Neuronal stem cell (in vitro differentiated cells): Measurements from ENCODE around the gene KMT5C.
A peak's percentile ranks its signal among the peaks of the same experiment; 100 is the strongest.

ENCODE experiments used
- DNase-seq: peaks from one replicate; pipeline ENCODE4 v3.0.0-alpha.2; 2013; ENCODE audit warnings: low spot score
- H2AFZ ChIP-seq: one replicate; pipeline ENCODE4 v1.6.1; 2013; ENCODE audit warnings: mild to moderate bottlenecking, low read length, inconsistent platforms
- H2AK5ac ChIP-seq: 2 replicates; pipeline ENCODE4 v1.6.1; 2013; ENCODE audit warnings: low read depth, mild to moderate bottlenecking, inconsistent platforms, low read length, moderate library complexity, mixed read lengths
- H2BK120ac ChIP-seq: 2 replicates; pipeline ENCODE4 v1.6.1; 2013; ENCODE audit warnings: low read depth, mild to moderate bottlenecking, inconsistent platforms, low read length, moderate library complexity, mixed read lengths
- H2BK12ac ChIP-seq: one replicate; pipeline ENCODE4 v1.6.1; 2013; ENCODE audit warnings: low read length, inconsistent platforms
- H2BK15ac ChIP-seq: 2 replicates; pipeline ENCODE4 v1.6.1; 2013; ENCODE audit warnings: mild to moderate bottlenecking, low read length, inconsistent platforms, mixed read lengths
- H2BK5ac ChIP-seq: one replicate; pipeline ENCODE4 v1.6.1; 2013; ENCODE audit warnings: inconsistent platforms, mild to moderate bottlenecking, low read length, moderate library complexity
- H3K14ac ChIP-seq: one replicate; pipeline ENCODE4 v1.6.1; 2013; ENCODE audit warnings: low read length, inconsistent platforms
- H3K18ac ChIP-seq: 2 replicates; pipeline ENCODE4 v1.6.1; 2013; ENCODE audit warnings: low read length, inconsistent platforms
- H3K23ac ChIP-seq: 2 replicates; pipeline ENCODE4 v1.6.1; 2013; ENCODE audit warnings: low read depth, mild to moderate bottlenecking, mixed read lengths, low read length, inconsistent platforms; ENCODE audit not compliant: poor library complexity
- H3K27ac ChIP-seq: replicated peaks from 3 replicates; pipeline ENCODE4 v1.5.1; 2013; ENCODE audit warnings: low read length, inconsistent platforms
- H3K27me3 ChIP-seq, 3 experiments: 2 replicates each; pipeline ENCODE4 v1.6.1; 2013; ENCODE audit warnings: low read length in 3 of 3, mild to moderate bottlenecking in 2 of 3, inconsistent platforms in 1 of 3, low read depth in 1 of 3, mixed read lengths in 1 of 3, moderate library complexity in 1 of 3; ENCODE audit not compliant: control insufficient read depth in 3 of 3, insufficient read depth in 3 of 3
- H3K36me3 ChIP-seq, 2 donors: replicated peaks in 1 of 2; 2 replicates each; pipeline ENCODE4 v1.6.1; 2013; ENCODE audit warnings: low read length in 2 of 2; ENCODE audit not compliant: control insufficient read depth in 2 of 2, insufficient read depth in 2 of 2
- H3K4ac ChIP-seq: 2 replicates; pipeline ENCODE4 v1.6.1; 2013; ENCODE audit warnings: inconsistent platforms, mild to moderate bottlenecking, low read length, moderate library complexity
- H3K4me1 ChIP-seq, 2 donors: 1 replicate in 1 of 2; 2 replicates in 1 of 2; pipeline ENCODE4 v1.6.1; 2013; ENCODE audit warnings: low read length in 2 of 2, low read depth in 1 of 2; ENCODE audit not compliant: control insufficient read depth in 2 of 2, insufficient read depth in 1 of 2
- H3K4me2 ChIP-seq: one replicate; pipeline ENCODE4 v1.6.1; 2013; ENCODE audit warnings: mild to moderate bottlenecking, low read length, inconsistent platforms; ENCODE audit not compliant: insufficient read depth, poor library complexity, severe bottlenecking
- H3K4me3 ChIP-seq, 2 donors: 2 replicates each; pipeline ENCODE4 v1.5.1; 2013; ENCODE audit warnings: low read length in 2 of 2, mild to moderate bottlenecking in 2 of 2, inconsistent platforms in 1 of 2, moderate library complexity in 1 of 2
- H3K79me1 ChIP-seq: one replicate; pipeline ENCODE4 v1.6.1; 2013; ENCODE audit warnings: low read depth, mild to moderate bottlenecking, inconsistent platforms, low read length, moderate library complexity
- H3K9ac ChIP-seq: one replicate; pipeline ENCODE4 v1.6.1; 2013; ENCODE audit warnings: mild to moderate bottlenecking, low read depth, low read length, inconsistent platforms; ENCODE audit not compliant: poor library complexity
- H3K9me3 ChIP-seq, 2 donors: replicated peaks in 1 of 2; 2 replicates each; pipeline versions ENCODE3 to v1.6.1; 2013; ENCODE audit warnings: low read length in 2 of 2, mild to moderate bottlenecking in 2 of 2, inconsistent platforms in 1 of 2, low read depth in 1 of 2, mixed read lengths in 1 of 2, moderate library complexity in 1 of 2; ENCODE audit not compliant: control insufficient read depth in 2 of 2, insufficient read depth in 1 of 2
- H4K8ac ChIP-seq: one replicate; pipeline ENCODE4 v1.6.1; 2013; ENCODE audit warnings: low read depth, mild to moderate bottlenecking, inconsistent platforms, low read length, moderate library complexity
- H4K91ac ChIP-seq: one replicate; pipeline ENCODE4 v1.6.1; 2013; ENCODE audit warnings: low read length, low read depth, mild to moderate bottlenecking, inconsistent platforms; ENCODE audit not compliant: poor library complexity
- WGBS, 2 donors: extraction: QIAGEN DNeasy Blood & Tissue Kit; methylation state at CpG; one replicate each; pipeline ENCODE4 v1.1.7; 2013; ENCODE audit warnings: missing lambda C conversion rate in 2 of 2, mixed read lengths in 1 of 2; ENCODE audit not compliant: insufficient read length in 2 of 2, insufficient replicate concordance in 1 of 2; ENCODE audit errors: extremely low coverage in 2 of 2; 5-methylcytosine and 5-hydroxymethylcytosine counted together

KMT5C gene

DNA sequence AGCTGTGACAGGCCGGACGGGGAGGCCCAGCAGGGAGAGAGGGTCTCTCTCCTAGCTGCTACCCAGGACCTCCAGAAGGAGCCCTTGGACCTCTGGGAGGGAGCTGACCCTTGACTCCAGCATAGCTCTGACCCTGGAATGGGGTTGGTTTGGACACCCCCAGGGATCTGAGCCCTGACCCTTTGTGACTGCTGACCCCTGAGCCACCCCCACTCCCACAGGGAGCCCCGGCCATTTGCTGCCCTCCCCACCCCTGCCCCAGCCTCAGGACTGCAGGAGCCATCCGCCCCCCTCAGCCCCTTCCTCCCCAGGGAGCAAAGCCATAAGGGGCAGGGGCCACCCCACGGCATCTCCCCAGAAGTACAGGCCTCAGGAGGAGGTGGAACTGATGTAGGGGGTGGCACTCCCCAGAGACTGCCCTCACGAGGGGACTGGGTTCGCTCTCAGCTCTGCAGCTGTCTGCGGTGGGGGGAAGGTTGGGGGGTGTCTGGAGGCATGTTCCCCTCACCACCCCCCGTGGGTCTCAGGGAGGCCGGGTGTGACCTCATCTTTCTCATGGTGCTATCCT lies 7.8 kb downstream of the KMT5C start:
- peak overlapping the region; percentile 38 for H3K9ac ChIP-seq
- peak overlapping the region; percentile 63 for H2AK5ac ChIP-seq
- no peak overlapping the region for H3K4me3 ChIP-seq
- DNase-seq, result no peak
- H3K36me3 ChIP-seq, result peaks cover 23 to 49% of the 10 kb centered on the region in 2 donors
- H3K18ac ChIP-seq, result no peak overlapping the region
- no peak overlapping the region for H3K27ac ChIP-seq
- peaks cover 0 to 2% of the 10 kb centered on the region in 2 donors for H3K9me3 ChIP-seq
- no peak overlapping the region for H2BK12ac ChIP-seq
- H4K91ac ChIP-seq, result no peak overlapping the region
- no peak overlapping the region for H2BK120ac ChIP-seq
- H2AFZ ChIP-seq, result no peak overlapping the region
- no peak overlapping the region for H4K8ac ChIP-seq
- no peak overlapping the region for H3K4ac ChIP-seq
- no peak overlapping the region for H3K14ac ChIP-seq
- H3K4me2 ChIP-seq, result no peak overlapping the region
- no peak overlapping the region for H2BK5ac ChIP-seq
- no peak overlapping the region for H2BK15ac ChIP-seq
- peaks cover 0 to 16% (median 12%) of the 10 kb centered on the region in 3 experiments for H3K27me3 ChIP-seq
- peaks cover 6% of the 10 kb centered on the region for H3K79me1 ChIP-seq
- no peak overlapping the region for H3K23ac ChIP-seq
- no CpG with 5 or more reads among the region's 10 CpGs for WGBS, 2 donors
- H3K4me1 ChIP-seq, result peaks cover 19% of the 10 kb centered on the region in 2 donors

DNA sequence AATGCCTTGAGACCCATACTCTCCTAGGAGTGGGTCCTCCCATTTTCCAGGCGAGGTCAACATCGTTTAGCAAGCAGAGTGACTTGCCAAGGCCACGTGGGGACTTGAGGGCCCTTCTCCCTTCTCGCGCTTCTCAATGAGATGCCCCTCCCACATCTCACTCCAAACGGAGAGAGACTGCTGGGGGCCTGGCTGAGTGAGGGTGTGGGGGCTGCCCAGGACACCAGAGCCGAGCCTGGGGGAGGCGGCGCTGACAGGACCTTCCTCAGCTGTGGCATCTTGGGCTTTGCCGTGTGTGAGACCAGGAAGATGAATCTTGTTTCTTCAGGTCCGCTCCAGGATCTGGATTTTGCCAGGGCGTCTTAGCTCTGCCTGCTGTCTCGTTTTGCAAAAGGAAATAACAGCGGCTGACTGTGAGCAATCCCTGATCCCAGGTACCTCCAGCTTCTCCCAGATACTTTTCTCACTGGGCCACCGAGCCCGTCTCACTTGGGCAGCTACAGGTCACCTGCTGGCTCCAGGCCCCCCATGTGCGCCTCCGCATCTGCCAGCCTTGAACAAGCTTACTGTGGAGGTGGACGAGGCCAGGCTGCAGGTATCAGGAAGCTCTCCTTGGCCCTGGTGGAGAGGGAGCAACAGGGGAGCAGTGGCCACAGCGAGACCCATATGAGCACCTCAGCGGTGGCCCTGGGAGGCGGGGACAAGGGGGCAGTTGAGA lies 8.8 kb downstream of the KMT5C start:
- peak overlapping the region; percentile 46 for H3K27ac ChIP-seq

DNA sequence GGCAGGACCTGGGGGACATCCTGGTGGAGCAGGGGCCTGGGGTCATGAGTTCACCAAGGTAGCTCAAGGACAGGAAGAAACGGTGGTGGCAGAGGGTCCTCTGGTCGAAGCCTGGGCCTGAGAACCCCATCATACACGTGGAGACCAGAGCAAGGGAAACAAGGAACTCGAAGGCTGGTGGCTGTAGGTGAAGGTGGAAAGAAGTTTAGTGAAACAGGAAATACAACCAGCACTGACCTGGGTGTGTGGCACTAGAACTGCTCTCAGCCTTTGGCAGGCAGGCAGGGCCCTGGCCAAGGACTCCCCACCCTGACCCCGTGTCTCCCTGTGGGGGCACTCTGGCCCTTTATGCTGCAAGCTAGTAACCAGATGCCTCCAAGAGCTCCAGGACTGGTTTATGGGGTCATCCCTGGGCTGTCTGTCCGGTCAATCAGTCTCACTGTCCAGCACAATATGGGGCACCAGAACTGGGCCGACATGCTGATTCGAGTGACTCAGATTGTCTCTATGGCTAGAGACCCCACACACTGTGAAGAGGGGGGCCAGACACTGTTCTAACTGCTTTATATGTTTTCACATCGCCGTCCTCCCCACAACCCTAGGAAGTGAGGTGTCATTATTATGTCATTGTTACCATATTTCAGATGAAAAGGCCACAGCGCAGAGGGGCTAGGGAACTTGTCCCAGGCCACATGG lies 11.1 kb downstream of the KMT5C start:
- Histone ChIP-seq H3K4ac (peak overlapping the region; percentile 27), H3K27me3 (peaks cover 7 to 46% (median 40%) of the 10 kb centered on the region in 3 experiments), H3K27ac (no peak overlapping the region), H3K4me1 (peaks cover 19 to 24% of the 10 kb centered on the region in 2 donors), H3K4me3 (no peak overlapping the region), H2BK15ac (no peak overlapping the region), H3K79me1 (no peaks in the 10 kb centered on the region), H4K8ac (no peak overlapping the region), H3K4me2 (no peak overlapping the region), H3K9ac (peak overlapping the region; percentile 21), H3K14ac (peak overlapping the region; percentile 89), H2BK12ac (peak overlapping the region; percentile 22), H4K91ac (peak overlapping the region; percentile 92), H2AK5ac (peak overlapping the region; percentile 81), H3K9me3 (peaks cover 0 to 2% of the 10 kb centered on the region in 2 donors), H3K23ac (peak overlapping the region; percentile 65), H3K18ac (peak overlapping the region; percentile 71), H2BK120ac (no peak overlapping the region), H2BK5ac (peak overlapping the region; percentile 24), H2AFZ (no peak overlapping the region), H3K36me3 (peaks cover 5 to 20% of the 10 kb centered on the region in 2 donors)
- no peak for DNase-seq
- no CpG with 5 or more reads among the region's 11 CpGs for WGBS, 2 donors

More for the DNA sequence above, 8.8 kb downstream of the KMT5C start:
- no peak overlapping the region for H2BK120ac ChIP-seq
- H2BK5ac ChIP-seq, result no peak overlapping the region
- H3K27me3 ChIP-seq, result peaks cover 0 to 25% (median 21%) of the 10 kb centered on the region in 3 experiments
- no peak overlapping the region for H3K4me2 ChIP-seq
- peak overlapping the region; percentile 95 for H3K14ac ChIP-seq
- H2BK15ac ChIP-seq, result no peak overlapping the region
- H3K4me1 ChIP-seq, result peaks cover 19 to 21% of the 10 kb centered on the region in 2 donors
- H3K36me3 ChIP-seq, result peaks cover 17 to 39% of the 10 kb centered on the region in 2 donors
- H2AFZ ChIP-seq, result no peak overlapping the region
- no CpG with 5 or more reads among the region's 22 CpGs for WGBS, 2 donors
- no peak overlapping the region for H4K91ac ChIP-seq
- no peak for DNase-seq
- peak overlapping the region; percentile 81 for H3K23ac ChIP-seq
- peak overlapping the region; percentile 87 for H2AK5ac ChIP-seq
- H3K4ac ChIP-seq, result no peak overlapping the region
- H3K4me3 ChIP-seq, result no peak overlapping the region
- no peak overlapping the region for H4K8ac ChIP-seq
- peak overlapping the region; percentile 78 for H3K9ac ChIP-seq
- peak overlapping the region; percentile 73 for H2BK12ac ChIP-seq
- H3K9me3 ChIP-seq, result peaks cover 0 to 2% of the 10 kb centered on the region in 2 donors
- H3K18ac ChIP-seq, result peak overlapping the region; percentile 84
- peaks cover 2% of the 10 kb centered on the region for H3K79me1 ChIP-seq

DNA sequence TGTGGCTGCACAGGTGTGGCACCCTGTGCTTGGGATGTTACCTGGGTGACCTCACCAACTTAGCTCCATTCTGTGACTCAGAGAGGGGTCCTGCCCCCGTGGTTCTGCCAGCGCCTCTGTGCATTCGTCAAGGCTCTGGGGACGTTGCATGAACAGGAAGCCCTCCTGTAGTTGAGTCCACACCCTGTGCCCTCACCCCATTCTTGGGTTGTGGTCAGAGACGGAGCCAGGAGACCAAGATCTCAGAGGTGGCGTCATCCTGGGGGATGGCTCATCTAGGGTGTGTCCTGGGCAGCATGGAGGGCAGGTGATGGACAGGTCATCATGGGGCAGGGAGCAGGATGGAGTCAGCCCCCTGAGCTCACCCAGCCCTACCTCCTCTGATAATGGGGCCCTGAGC lies 12.4 kb downstream of the KMT5C start:
- Histone ChIP-seq H3K18ac (peak overlapping the region; percentile 67), H3K27ac (no peak overlapping the region), H3K4me2 (no peak overlapping the region), H3K9me3 (peaks cover 0 to 2% of the 10 kb centered on the region in 2 donors), H3K14ac (no peak overlapping the region), H2BK15ac (no peak overlapping the region), H2BK5ac (no peak overlapping the region), H2AK5ac (peak overlapping the region; percentile 27), H3K36me3 (peaks cover 3 to 12% of the 10 kb centered on the region in 2 donors), H4K8ac (no peak overlapping the region), H3K23ac (peak overlapping the region; percentile 50), H3K9ac (peak overlapping the region; percentile 60), H3K79me1 (no peaks in the 10 kb centered on the region), H3K4me3 (no peak overlapping the region), H3K27me3 (peaks cover 7 to 53% (median 52%) of the 10 kb centered on the region in 3 experiments), H2AFZ (no peak overlapping the region), H2BK120ac (no peak overlapping the region), H4K91ac (no peak overlapping the region), H2BK12ac (no peak overlapping the region), H3K4ac (no peak overlapping the region), H3K4me1 (peaks cover 19 to 24% of the 10 kb centered on the region in 2 donors)
- no peak for DNase-seq
- no CpG with 5 or more reads among the region's 6 CpGs for WGBS, 2 donors
